Activated CD8-positive, alpha-beta T cell treated with anti-CD3 and anti-CD28 coated beads, Interleukin-2, amount 10 ng/mL, durations not matched to agents 7 days and 5 days (primary cell): ENCODE data around the gene TLR2. TPM values are rescaled to one million over a fixed set of nuclear protein-coding genes. Genes with fewer than 3 reads are reported as not detected.

Source experiments
- ATAC-seq: fragments of 150-1000 bp; cut with Tn5 transposase; one replicate; pipeline ENCODE4 v1.10.0; 2021; ENCODE audit warnings: moderate library complexity
- CTCF ChIA-PET: fragments of 350-600 bp; sonication (Branson Sonifier 250); formaldehyde crosslinking; loops from one replicate; lab custom pipeline; 2021; ENCODE audit warnings: antibody characterized with exemption; lab: Charles Lee
- POLR2A ChIA-PET: fragments of 350-600 bp; sonication (Branson Sonifier 250); formaldehyde crosslinking; loops from one replicate; lab custom pipeline; 2021; ENCODE audit warnings: antibody characterized with exemption; lab: Charles Lee
- DNase-seq: peaks from one replicate; pipeline ENCODE4 v3.0.0-alpha.2; 2020
- H3K27ac Mint-ChIP-seq: one replicate; pipeline ENCODE4 v1.8.0; 2021; ENCODE audit warnings: mild to moderate bottlenecking, mixed read lengths
- H3K27me3 Mint-ChIP-seq: one replicate; pipeline ENCODE4 v1.8.0; 2021; ENCODE audit warnings: low read depth, mixed read lengths
- H3K36me3 Mint-ChIP-seq: one replicate; pipeline ENCODE4 v1.8.0; 2021; ENCODE audit warnings: low read depth, mixed read lengths
- H3K4me1 Mint-ChIP-seq: one replicate; pipeline ENCODE4 v1.8.0; 2021; ENCODE audit warnings: low read depth, mixed read lengths
- H3K4me3 Mint-ChIP-seq: one replicate; pipeline ENCODE4 v1.8.0; 2021; ENCODE audit warnings: mild to moderate bottlenecking, mixed read lengths
- H3K9me3 Mint-ChIP-seq: one replicate; pipeline ENCODE4 v1.8.0; 2022; ENCODE audit warnings: mixed read lengths; ENCODE audit not compliant: insufficient read depth
- total RNA-seq, 2 experiments: library from RNA; stranded (reverse); gene quantifications; one replicate each; pipeline ENCODE4 v1.2.3, GENCODE V29; 2021

Gene TLR2
- total RNA-seq, 2 experiments from 2014 or later: 1.4 to 1.6 TPM

- no peaks in the 10 kb centered on the region for H3K9me3 Mint-ChIP-seq
- peak overlapping the region; percentile 20 for H3K4me3 Mint-ChIP-seq
- ATAC-seq (peak; percentile 30), DNase-seq (no peak)
- peaks cover 10% of the 10 kb centered on the region for H3K27me3 Mint-ChIP-seq
- POLR2A ChIA-PET: no interaction called here
- H3K36me3 Mint-ChIP-seq: peaks cover 6% of the 10 kb centered on the region
- CTCF ChIA-PET: interaction anchor here (0.8 to 1.2 kb wide), 2 partner anchors 43 to 63 kb away, joined by 3 to 5 read pairs; no protein-coding TSS in a partner anchor
- H3K4me1 Mint-ChIP-seq: peaks cover 15% of the 10 kb centered on the region
- peak overlapping the region; percentile 72 for H3K27ac Mint-ChIP-seq
Observed at GRCh38 chr4:153706519-153706918, 22.4 kb downstream of the TLR2 start.

- peaks cover 12% of the 10 kb centered on the region for H3K4me1 Mint-ChIP-seq
- no peak overlapping the region for H3K4me3 Mint-ChIP-seq
- H3K27me3 Mint-ChIP-seq: peaks cover 14% of the 10 kb centered on the region
- ATAC-seq: no peak
- ChIA-PET POLR2A (no interaction called here), CTCF (interaction anchor here (2.6 kb wide), 1 partner anchor 11 kb away, joined by 7 read pairs; no protein-coding TSS in a partner anchor)
- H3K36me3 Mint-ChIP-seq: peaks cover 2% of the 10 kb centered on the region
- H3K9me3 Mint-ChIP-seq: no peaks in the 10 kb centered on the region
- no peak for DNase-seq
- H3K27ac Mint-ChIP-seq: no peak overlapping the region
Observed at GRCh38 chr4:153710681-153711080, 26.6 kb downstream of the TLR2 start.

- peaks cover 10% of the 10 kb centered on the region for H3K27me3 Mint-ChIP-seq
Observed at GRCh38 chr4:153713866-153714646, 30.0 kb downstream of the TLR2 start.

GRCh38 chr4:153722036-153722435 lies 38.0 kb downstream of the TLR2 start:
- Mint-ChIP-seq H3K4me3 (no peak overlapping the region), H3K9me3 (no peaks in the 10 kb centered on the region), H3K27me3 (peaks cover 12% of the 10 kb centered on the region), H3K36me3 (no peaks in the 10 kb centered on the region), H3K4me1 (no peaks in the 10 kb centered on the region), H3K27ac (no peak overlapping the region)
- DNase-seq (no peak), ATAC-seq (no peak)
- ChIA-PET CTCF (interaction anchor here (1.8 to 2.1 kb wide), 2 partner anchors 12 to 28 kb away, joined by 7 to 8 read pairs; no protein-coding TSS in a partner anchor), POLR2A (no interaction called here)

More at GRCh38 chr4:153713866-153714646, 30.0 kb downstream of the TLR2 start:
- H3K9me3 Mint-ChIP-seq: no peaks in the 10 kb centered on the region
- ChIA-PET POLR2A (no interaction called here), CTCF (no interaction called here)
- DNase-seq (no peak), ATAC-seq (no peak)
- H3K4me1 Mint-ChIP-seq: no peaks in the 10 kb centered on the region
- no peaks in the 10 kb centered on the region for H3K36me3 Mint-ChIP-seq
- H3K4me3 Mint-ChIP-seq: no peak overlapping the region
- no peak overlapping the region for H3K27ac Mint-ChIP-seq

- Mint-ChIP-seq H3K4me3 (no peak overlapping the region), H3K27ac (no peak overlapping the region), H3K4me1 (no peaks in the 10 kb centered on the region), H3K27me3 (peaks cover 10% of the 10 kb centered on the region), H3K36me3 (no peaks in the 10 kb centered on the region), H3K9me3 (no peaks in the 10 kb centered on the region)
- POLR2A ChIA-PET: no interaction called here
- ATAC-seq: no peak
- CTCF ChIA-PET: no interaction called here
- DNase-seq: no peak
Observed at GRCh38 chr4:153724606-153725005, 40.5 kb downstream of the TLR2 start.

- DNase-seq (no peak), ATAC-seq (no peak)
- Mint-ChIP-seq H3K27me3 (peaks cover 10% of the 10 kb centered on the region), H3K27ac (no peak overlapping the region), H3K36me3 (no peaks in the 10 kb centered on the region), H3K4me1 (no peaks in the 10 kb centered on the region), H3K4me3 (no peak overlapping the region), H3K9me3 (no peaks in the 10 kb centered on the region)
- CTCF ChIA-PET: no interaction called here
- POLR2A ChIA-PET: no interaction called here
Observed at GRCh38 chr4:153725136-153725830, 41.2 kb downstream of the TLR2 start.

- Mint-ChIP-seq H3K4me1 (no peaks in the 10 kb centered on the region), H3K36me3 (no peaks in the 10 kb centered on the region), H3K27ac (no peak overlapping the region), H3K9me3 (no peaks in the 10 kb centered on the region), H3K27me3 (peaks cover 10% of the 10 kb centered on the region), H3K4me3 (no peak overlapping the region)
- CTCF ChIA-PET: no interaction called here
- POLR2A ChIA-PET: no interaction called here
- ATAC-seq (no peak), DNase-seq (no peak)
Observed at GRCh38 chr4:153725831-153726154, 41.7 kb downstream of the TLR2 start.

GRCh38 chr4:153728151-153728550 lies 44.1 kb downstream of the TLR2 start:
- H3K36me3 Mint-ChIP-seq: no peaks in the 10 kb centered on the region
- DNase-seq (no peak), ATAC-seq (no peak)
- CTCF ChIA-PET: interaction anchor here (0.9 to 1.8 kb wide), 2 partner anchors 22 to 85 kb away, joined by 3 to 7 read pairs; no protein-coding TSS in a partner anchor
- H3K27ac Mint-ChIP-seq: no peak overlapping the region
- no peaks in the 10 kb centered on the region for H3K4me1 Mint-ChIP-seq
- no peaks in the 10 kb centered on the region for H3K9me3 Mint-ChIP-seq
- H3K27me3 Mint-ChIP-seq: peaks cover 13% of the 10 kb centered on the region
- H3K4me3 Mint-ChIP-seq: no peak overlapping the region
- POLR2A ChIA-PET: no interaction called here

- Mint-ChIP-seq H3K27ac (no peak overlapping the region), H3K4me3 (no peak overlapping the region), H3K27me3 (peaks cover 14% of the 10 kb centered on the region), H3K36me3 (no peaks in the 10 kb centered on the region), H3K4me1 (no peaks in the 10 kb centered on the region), H3K9me3 (no peaks in the 10 kb centered on the region)
- no peak for ATAC-seq
- ChIA-PET CTCF (interaction anchor here (0.9 to 1.8 kb wide), 3 partner anchors 21 to 94 kb away, joined by 3 to 7 read pairs (median 4); no protein-coding TSS in a partner anchor), POLR2A (no interaction called here)
- DNase-seq: no peak
Observed at GRCh38 chr4:153728660-153729059, 44.6 kb downstream of the TLR2 start.

- ChIA-PET CTCF (interaction anchor here (1.3 kb wide), 1 partner anchor 96 kb away, joined by 4 read pairs; no protein-coding TSS in a partner anchor), POLR2A (no interaction called here)
- ATAC-seq (no peak), DNase-seq (no peak)
- no peak overlapping the region for H3K27ac Mint-ChIP-seq
- peaks cover 13% of the 10 kb centered on the region for H3K27me3 Mint-ChIP-seq
- H3K36me3 Mint-ChIP-seq: no peaks in the 10 kb centered on the region
- no peaks in the 10 kb centered on the region for H3K9me3 Mint-ChIP-seq
- H3K4me1 Mint-ChIP-seq: no peaks in the 10 kb centered on the region
- H3K4me3 Mint-ChIP-seq: no peak overlapping the region
Observed at GRCh38 chr4:153729895-153730294, 45.8 kb downstream of the TLR2 start.

- ChIA-PET CTCF (no interaction called here), POLR2A (no interaction called here)
- Mint-ChIP-seq H3K9me3 (no peaks in the 10 kb centered on the region), H3K27ac (no peak overlapping the region), H3K4me3 (no peak overlapping the region), H3K27me3 (peaks cover 16% of the 10 kb centered on the region), H3K36me3 (no peaks in the 10 kb centered on the region), H3K4me1 (no peaks in the 10 kb centered on the region)
- DNase-seq (no peak), ATAC-seq (no peak)
Observed at GRCh38 chr4:153731239-153731638, 47.2 kb downstream of the TLR2 start.
